Upper lobe of left lung (tissue), 6 donors: ENCODE results near the gene KRTAP5-10. TPM values are rescaled to one million over a fixed set of nuclear protein-coding genes. Genes with fewer than 3 reads are reported as not detected.
"Not testable (repeated sequence)": the region's sequence is repeated elsewhere in the genome, so short reads cannot be mapped to it uniquely, and the experiment has no call there.

ENCODE experiments used
- ATAC-seq, 2 donors: fragments of 200-7000 bp; cut with Tn5 transposase; one replicate each; pipeline ENCODE4 v1.9.1; 2022; ENCODE audit warnings: mild to moderate bottlenecking in 2 of 2, moderate library complexity in 2 of 2; ENCODE audit not compliant: low FRiP score in 2 of 2
- DNase-seq, 2 donors: peaks; one replicate each; pipeline ENCODE4 v3.0.0-alpha.2; 2019 to 2020
- H3K27ac ChIP-seq, 4 donors: fragments of 200-600 bp; sonication (generic); one replicate each; pipeline ENCODE4 v1.5.1; 2016 to 2019
- H3K27me3 ChIP-seq, 4 donors: fragments of 200-600 bp; sonication (generic); one replicate each; pipeline ENCODE4 v1.5.1; 2017 to 2019
- H3K36me3 ChIP-seq, 4 donors: fragments of 200-600 bp; sonication (generic); one replicate each; pipeline ENCODE4 v1.5.1; 2016 to 2019
- H3K4me1 ChIP-seq, 4 donors: fragments of 200-600 bp; sonication (generic); one replicate each; pipeline ENCODE4 v1.5.1; 2018 to 2019
- H3K4me3 ChIP-seq, 4 donors: fragments of 200-600 bp; sonication (generic); one replicate each; pipeline ENCODE4 v1.5.1; 2017 to 2019; ENCODE audit warnings: mild to moderate bottlenecking in 2 of 4, moderate library complexity in 1 of 4
- H3K9me3 ChIP-seq, 4 donors: fragments of 200-600 bp; sonication (generic); one replicate each; pipeline ENCODE4 v1.5.1; 2018 to 2019
- CTCF ChIP-seq, 6 experiments: fragments of 450-650 bp in 4 of 6; fragments of 200-600 bp in 2 of 6; sonication (generic) in 2 of 6; IDR thresholded peaks; one replicate each; pipeline ENCODE4 v1.5.1; 2016 to 2019; ENCODE audit warnings: antibody characterized with exemption in 6 of 6
- EP300 ChIP-seq, 4 donors: sonication (generic); formaldehyde crosslinking; IDR thresholded peaks; one replicate each; pipeline ENCODE4 v1.5.1; 2017; ENCODE audit warnings: antibody characterized with exemption in 4 of 4, control low read depth in 2 of 4
- POLR2A ChIP-seq, 4 donors: fragments of 450-650 bp; IDR thresholded peaks; one replicate each; pipeline ENCODE4 v1.5.1; 2016 to 2017; ENCODE audit warnings: antibody characterized with exemption in 4 of 4, mild to moderate bottlenecking in 2 of 4
- POLR2AphosphoS5 ChIP-seq, 2 donors: sonication (generic); formaldehyde crosslinking; IDR thresholded peaks; one replicate each; pipeline ENCODE4 v1.5.1; 2017; ENCODE audit warnings: antibody characterized with exemption in 2 of 2
- WGBS, 2 donors: methylation state at CpG; one replicate each; pipeline ENCODE4 v1.1.5; 2017 to 2018; 5-methylcytosine and 5-hydroxymethylcytosine counted together
- total RNA-seq, 6 donors: library from RNA; depleted of rRNA in 4 of 6; stranded (reverse); fragments of >200 nt in 4 of 6; gene quantifications; one replicate each; pipeline versions ENCODE4 v1.1.0 to v1.2.1, GENCODE V29; 2016 to 2021
- donor health status: DM: no; HTN: no; CAD: no; lungs with moderate emphysema.
- donor health status: DM: no; HTN: yes; CAD: no; lungs with severe emphysema.

The KRTAP5-10 gene
- total RNA-seq, 6 donors from 2014 or later: 0.34 TPM; not detected in 5

- no peaks in the 10 kb centered on the region for H3K4me1 ChIP-seq
- 50 to 85% methylated on average over 2 to 11 of the region's 11 CpGs for WGBS, 2 donors
- H3K27me3 ChIP-seq: no peaks in the 10 kb centered on the region
- ATAC-seq (no peak), DNase-seq (no peak)
- no peak overlapping the region for H3K27ac ChIP-seq
- no peaks in the 10 kb centered on the region for H3K36me3 ChIP-seq
- TF ChIP-seq EP300 (IDR thresholded peaks at IDR 0.05) (no peak), POLR2A (IDR thresholded peaks at IDR 0.05) (no peak), CTCF (IDR thresholded peaks at IDR 0.05) (no peak), POLR2AphosphoS5 (IDR thresholded peaks at IDR 0.05) (no peak)
- H3K9me3 ChIP-seq: no peaks in the 10 kb centered on the region
- no peak overlapping the region for H3K4me3 ChIP-seq
Observed at GRCh38 chr11:71572811-71573210, 7.4 kb downstream of the KRTAP5-10 start.

- DNase-seq: no peak
- TF ChIP-seq POLR2AphosphoS5 (IDR thresholded peaks at IDR 0.05) (no peak), EP300 (IDR thresholded peaks at IDR 0.05) (no peak), POLR2A (IDR thresholded peaks at IDR 0.05) (no peak), CTCF (IDR thresholded peaks at IDR 0.05) (no peak)
Observed at GRCh38 chr11:71574418-71574817, 9.1 kb downstream of the KRTAP5-10 start.

GRCh38 chr11:71575723-71576424, 10.5 kb downstream of the KRTAP5-10 start:
- Histone ChIP-seq H3K4me3 (no peak overlapping the region), H3K27ac (no peak overlapping the region), H3K4me1 (peaks cover 0 to 7% (median 0%) of the 10 kb centered on the region in 4 donors), H3K36me3 (no peaks in the 10 kb centered on the region), H3K9me3 (no peaks in the 10 kb centered on the region), H3K27me3 (no peaks in the 10 kb centered on the region)
- DNase-seq (no peak), ATAC-seq (no peak)
- WGBS, 2 donors: 79 to 95% methylated on average over 3 to 4 of the region's 4 CpGs
- TF ChIP-seq POLR2AphosphoS5 (IDR thresholded peaks at IDR 0.05) (no peak), EP300 (IDR thresholded peaks at IDR 0.05) (no peak), CTCF (IDR thresholded peaks at IDR 0.05) (no peak), POLR2A (IDR thresholded peaks at IDR 0.05) (no peak)

More at GRCh38 chr11:71574418-71574817, 9.1 kb downstream of the KRTAP5-10 start:
- WGBS, 2 donors: 78 to 100% methylated on average over 2 to 5 of the region's 5 CpGs
- ATAC-seq: no peak
- Histone ChIP-seq H3K36me3 (no peaks in the 10 kb centered on the region), H3K27ac (no peak overlapping the region), H3K27me3 (no peaks in the 10 kb centered on the region), H3K9me3 (no peaks in the 10 kb centered on the region), H3K4me3 (no peak overlapping the region), H3K4me1 (no peaks in the 10 kb centered on the region)

- not testable (repeated sequence) for ATAC-seq, H3K9me3 ChIP-seq, H3K4me3 ChIP-seq, H3K27me3 ChIP-seq, H3K36me3 ChIP-seq, H3K27ac ChIP-seq, H3K4me1 ChIP-seq
- peak in 1 of 2 donors; percentile 80 for DNase-seq
- 78 to 93% methylated on average over 1 to 28 of the region's 41 CpGs for WGBS, 2 donors
Observed at GRCh38 chr11:71576688-71577465, 11.5 kb downstream of the KRTAP5-10 start.

GRCh38 chr11:71577469-71578004, 12.2 kb downstream of the KRTAP5-10 start:
- Histone ChIP-seq H3K27me3 (no peaks in the 10 kb centered on the region), H3K4me1 (peaks cover 0 to 7% (median 0%) of the 10 kb centered on the region in 4 donors), H3K4me3 (no peak overlapping the region), H3K9me3 (no peaks in the 10 kb centered on the region), H3K36me3 (no peaks in the 10 kb centered on the region), H3K27ac (no peak overlapping the region)
- WGBS, 2 donors: 90 to 94% methylated on average over 7 of the region's 7 CpGs
- TF ChIP-seq POLR2AphosphoS5 (IDR thresholded peaks at IDR 0.05) (no peak), POLR2A (IDR thresholded peaks at IDR 0.05) (no peak), EP300 (IDR thresholded peaks at IDR 0.05) (no peak), CTCF (IDR thresholded peaks at IDR 0.05) (no peak)
- no peak for DNase-seq
- no peak for ATAC-seq

- WGBS, 2 donors: 55 to 71% methylated on average over 7 of the region's 7 CpGs
- H3K9me3 ChIP-seq: not testable (repeated sequence)
Observed at GRCh38 chr11:71579513-71579912, 14.2 kb downstream of the KRTAP5-10 start.

More at GRCh38 chr11:71579513-71579912, 14.2 kb downstream of the KRTAP5-10 start:
- not testable (repeated sequence) for H3K27ac ChIP-seq, H3K27me3 ChIP-seq, H3K4me1 ChIP-seq, H3K36me3 ChIP-seq, ATAC-seq, DNase-seq, H3K4me3 ChIP-seq
